NOMO-1 (cell line): ENCODE data around the gene AGBL2.
"Not testable (repeated sequence)": the region's sequence is repeated elsewhere in the genome, so short reads cannot be mapped to it uniquely, and the experiment has no call there.

Experiments
- DNase-seq, 2 experiments: peaks; one replicate each; lab custom pipeline; 2025; ENCODE audit not compliant: unreplicated experiment in 2 of 2; lab: John Stamatoyannopoulos, UW

Gene AGBL2

GRCh38 chr11:47640506-47640905 lies 74.7 kb downstream of the AGBL2 start:
- not testable (repeated sequence) for DNase-seq

GRCh38 chr11:47636331-47636730 lies 78.8 kb downstream of the AGBL2 start:
- not testable (repeated sequence) for DNase-seq

GRCh38 chr11:47631473-47631872 lies 83.7 kb downstream of the AGBL2 start:
- no peak for DNase-seq

- DNase-seq: no peak
Measured at GRCh38 chr11:47628026-47628425, 87.1 kb downstream of the AGBL2 start.

- DNase-seq: no peak
Measured at GRCh38 chr11:47626234-47626633, 88.9 kb downstream of the AGBL2 start.

GRCh38 chr11:47620836-47621378 lies 94.3 kb downstream of the AGBL2 start:
- no peak for DNase-seq

GRCh38 chr11:47617417-47617809 lies 97.8 kb downstream of the AGBL2 start:
- no peak for DNase-seq

GRCh38 chr11:47616726-47617416 lies 98.3 kb downstream of the AGBL2 start:
- DNase-seq: peak; percentile 64 to 67

GRCh38 chr11:47615249-47615648 lies 99.9 kb downstream of the AGBL2 start:
- no peak for DNase-seq

- peak; percentile 40 to 93 for DNase-seq
Measured at GRCh38 chr11:47611348-47611794, 103.8 kb downstream of the AGBL2 start.

GRCh38 chr11:47609675-47610074 lies 105.5 kb downstream of the AGBL2 start:
- no peak for DNase-seq
